Neutrophil (primary cell): ENCODE measurements around the gene TRIP4.

Experiments used
- H3K27ac ChIP-seq: fragments of 200-600 bp; sonication (generic); 2 replicates; pipeline ENCODE4 v1.5.1; 2016; ENCODE audit warnings: mild to moderate bottlenecking, moderate library complexity
- H3K27me3 ChIP-seq: fragments of 200-600 bp; sonication (generic); 2 replicates; pipeline ENCODE4 v1.6.0; 2016; ENCODE audit warnings: mild to moderate bottlenecking
- H3K36me3 ChIP-seq: fragments of 200-600 bp; sonication (generic); 2 replicates; pipeline ENCODE4 v1.5.1; 2017
- H3K4me1 ChIP-seq, 2 experiments: fragments of 200-600 bp in 1 of 2; sonication (generic) in 1 of 2; 1 replicate in 1 of 2; 2 replicates in 1 of 2; pipeline versions ENCODE4 v1.5.1 to v1.6.1; 2013 to 2016; ENCODE audit warnings: low read depth in 1 of 2, low read length in 1 of 2, mild to moderate bottlenecking in 1 of 2, moderate library complexity in 1 of 2; ENCODE audit not compliant: control insufficient read depth in 1 of 2, insufficient read depth in 1 of 2
- H3K4me3 ChIP-seq, 2 experiments: fragments of 200-600 bp in 1 of 2; sonication (generic) in 1 of 2; 1 replicate in 1 of 2; 2 replicates in 1 of 2; pipeline ENCODE4 v1.5.1; 2013 to 2016; ENCODE audit warnings: low read depth in 1 of 2, low read length in 1 of 2, mild to moderate bottlenecking in 1 of 2, moderate library complexity in 1 of 2
- H3K9me3 ChIP-seq: fragments of 200-600 bp; sonication (generic); 2 replicates; pipeline ENCODE4 v1.5.1; 2016
- CTCF ChIP-seq: fragments of 200-600 bp; sonication (generic); IDR thresholded peaks from 2 replicates; pipeline ENCODE4 v1.5.1; 2016; ENCODE audit warnings: antibody characterized with exemption

The TRIP4 gene

DNA sequence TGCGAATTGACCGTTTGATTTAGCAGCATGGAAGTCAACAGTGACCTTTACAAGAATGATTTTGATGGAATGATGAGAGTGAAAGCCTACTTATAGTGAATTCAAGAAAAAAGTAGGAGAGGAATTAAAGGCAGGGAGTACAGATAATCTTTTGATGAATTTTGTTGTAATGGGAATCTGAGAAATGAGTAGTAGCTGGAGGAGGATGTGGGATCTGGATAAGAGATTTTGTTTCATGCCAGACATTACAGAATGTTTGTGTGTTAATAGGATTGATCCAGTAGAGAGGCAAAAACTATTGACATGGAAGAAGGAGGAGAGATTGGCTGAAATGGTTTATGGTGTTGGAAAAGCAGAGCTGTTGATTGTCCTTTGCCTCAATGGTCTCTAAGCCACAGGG is 55.4 kb downstream of the TRIP4 start:
- TF ChIP-seq CTCF = no peak
- H3K4me3 ChIP-seq = no peak overlapping the region
- no peak overlapping the region for H3K27ac ChIP-seq
- H3K9me3 ChIP-seq = no peaks in the 10 kb centered on the region
- no peaks in the 10 kb centered on the region for H3K27me3 ChIP-seq
- peaks cover 40% of the 10 kb centered on the region for H3K36me3 ChIP-seq
- no peaks in the 10 kb centered on the region for H3K4me1 ChIP-seq

DNA sequence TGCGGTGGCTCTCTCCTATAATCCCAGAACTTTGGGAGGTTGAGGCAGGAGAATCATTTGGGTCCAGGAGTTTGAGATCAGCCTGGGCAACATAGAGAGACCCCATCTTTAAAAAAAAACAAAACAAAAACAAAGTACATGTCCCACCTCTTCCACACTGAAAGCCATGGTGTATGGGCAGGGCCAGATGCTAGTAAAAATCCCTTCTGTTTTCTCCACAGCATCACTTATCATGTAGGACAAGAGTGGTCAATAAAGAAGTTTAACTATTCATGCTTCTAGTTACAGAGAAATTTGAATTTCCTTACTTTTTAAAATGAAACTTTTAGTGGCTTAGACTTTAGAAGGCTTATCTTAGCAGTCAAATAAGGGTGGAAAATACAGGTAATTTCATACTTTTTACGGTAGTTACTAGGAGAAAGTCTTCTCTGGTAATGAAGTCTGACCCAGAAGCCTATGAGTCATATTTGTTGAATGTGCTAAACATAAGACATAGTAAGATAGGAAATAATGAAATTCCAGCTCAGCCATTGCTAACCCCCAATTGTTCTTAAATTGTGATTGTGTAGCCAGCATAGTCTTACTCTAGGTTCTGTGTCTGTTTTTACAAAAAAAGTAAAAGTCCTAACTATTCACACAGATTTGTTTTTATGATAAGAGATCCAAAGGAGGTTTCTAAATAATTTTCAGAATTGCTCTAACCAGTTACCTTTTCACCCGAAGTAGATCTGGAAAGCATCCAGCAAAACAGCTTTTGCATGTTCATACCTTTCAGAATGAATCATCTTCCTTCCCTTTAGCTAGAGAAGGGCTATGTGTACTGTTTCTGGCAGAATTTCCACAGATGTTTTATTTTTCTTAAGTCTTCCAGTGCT is 56.3 kb downstream of the TRIP4 start:
- Histone ChIP-seq H3K4me1 (no peaks in the 10 kb centered on the region), H3K36me3 (peaks cover 45% of the 10 kb centered on the region), H3K27me3 (no peaks in the 10 kb centered on the region), H3K27ac (no peak overlapping the region), H3K9me3 (no peaks in the 10 kb centered on the region), H3K4me3 (no peak overlapping the region)
- TF ChIP-seq CTCF = no peak

DNA sequence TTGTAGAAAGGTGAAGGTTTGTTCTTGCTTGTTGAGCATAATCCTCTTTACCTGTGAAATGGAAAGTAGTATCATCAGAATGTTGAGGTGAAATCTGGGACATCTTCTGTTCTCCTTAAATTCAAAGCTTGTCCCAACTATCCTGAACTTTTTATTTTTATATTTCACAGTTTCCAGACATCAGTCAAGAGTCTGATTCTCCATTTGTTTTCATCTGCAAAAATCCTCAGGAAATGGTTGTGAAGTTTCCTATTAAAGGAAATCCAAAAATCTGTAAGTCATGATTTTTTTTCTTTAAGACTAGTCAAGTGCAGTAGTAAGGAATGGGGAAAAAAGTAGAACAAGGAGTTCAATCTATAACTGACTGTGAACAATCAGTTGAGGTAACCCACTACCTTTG is 57.2 kb downstream of the TRIP4 start:
- no peak for TF ChIP-seq CTCF
- Histone ChIP-seq H3K4me1 (no peaks in the 10 kb centered on the region), H3K36me3 (peaks cover 45% of the 10 kb centered on the region), H3K4me3 (no peak overlapping the region), H3K27ac (no peak overlapping the region), H3K27me3 (no peaks in the 10 kb centered on the region), H3K9me3 (no peaks in the 10 kb centered on the region)

- H3K27ac ChIP-seq = no peak overlapping the region
Measured at GRCh38 chr15:64447536-64448315, 60.1 kb downstream of the TRIP4 start.

More at GRCh38 chr15:64447536-64448315, 60.1 kb downstream of the TRIP4 start:
- H3K9me3 ChIP-seq = no peaks in the 10 kb centered on the region
- no peak overlapping the region for H3K4me3 ChIP-seq
- no peak for TF ChIP-seq CTCF
- H3K27me3 ChIP-seq = no peaks in the 10 kb centered on the region
- H3K36me3 ChIP-seq = peaks cover 42% of the 10 kb centered on the region
- H3K4me1 ChIP-seq = no peaks in the 10 kb centered on the region
